Endothelial cell of umbilical vein (primary cell): Measurements from ENCODE around the gene SLC39A12. TPM values are rescaled to one million over a fixed set of nuclear protein-coding genes. Genes with fewer than 3 reads are reported as not detected.

ENCODE experiments used
- BruUV-seq: library from RNA; stranded (reverse); fragments of 400-500 nt; replicated peaks from 2 replicates; lab custom pipeline; 2021; lab: Mats Ljungman, UMichigan
- CTCF ChIA-PET: fragments of 300-600, 350-600 bp; sonication (Branson Sonifier 250); formaldehyde crosslinking; loops from one replicate; lab custom pipeline; 2021; ENCODE audit warnings: antibody characterized with exemption, inconsistent platforms; lab: Charles Lee
- POLR2A ChIA-PET: fragments of 300-600, 350-600 bp; sonication (Branson Sonifier 250); formaldehyde crosslinking; loops from one replicate; lab custom pipeline; 2021; ENCODE audit warnings: antibody characterized with exemption, inconsistent platforms; lab: Charles Lee
- DNase-seq: peaks from one replicate; pipeline ENCODE4 v3.0.0-alpha.2; 2011; ENCODE audit warnings: low read depth, low spot score
- FAIRE-seq: peaks from 2 replicates; lab custom pipeline; 2011; peaks lifted over from hg19 to GRCh38; lab: Jason Lieb, UNC
- H2AFZ ChIP-seq: 2 replicates; pipeline ENCODE4 v1.6.0; 2012; ENCODE audit warnings: low read depth, low read length, control low read depth, inconsistent platforms
- H3K27ac ChIP-seq: 2 replicates; pipeline ENCODE4 v1.5.1; 2011; ENCODE audit warnings: low read depth, mild to moderate bottlenecking, control low read depth, low read length, moderate library complexity; ENCODE audit not compliant: insufficient read depth
- H3K27me3 ChIP-seq, 2 experiments: 2 replicates each; pipeline versions ENCODE4 v1.6.0 to v1.6.1; 2011; ENCODE audit warnings: low read length in 2 of 2, mixed read lengths in 1 of 2; ENCODE audit not compliant: control insufficient read depth in 2 of 2, insufficient read depth in 2 of 2
- H3K36me3 ChIP-seq, 2 experiments: 2 replicates in 1 of 2; 3 replicates in 1 of 2; pipeline ENCODE4 v1.5.1; 2011; ENCODE audit warnings: low read length in 2 of 2, mild to moderate bottlenecking in 1 of 2, moderate library complexity in 1 of 2; ENCODE audit not compliant: control insufficient read depth in 2 of 2, insufficient read depth in 2 of 2; ENCODE audit errors: extremely low read depth in 1 of 2
- H3K4me1 ChIP-seq: 3 replicates; pipeline ENCODE4 v1.5.1; 2011; ENCODE audit warnings: mild to moderate bottlenecking, low read length; ENCODE audit not compliant: control insufficient read depth, insufficient read depth; ENCODE audit errors: extremely low read depth
- H3K4me2 ChIP-seq: 2 replicates; pipeline ENCODE4 v1.6.1; 2011; ENCODE audit warnings: low read length, control low read depth, mixed read lengths; ENCODE audit not compliant: insufficient read depth
- H3K4me3 ChIP-seq, 3 experiments: fragments of 200-600 bp in 1 of 3; sonication (generic), shearing (Covaris generic) in 1 of 3; replicated peaks in 1 of 3; 2 replicates each; pipeline ENCODE4 v1.5.1; 2011 to 2016; ENCODE audit warnings: control low read depth in 3 of 3, low read length in 3 of 3, mild to moderate bottlenecking in 2 of 3, inconsistent platforms in 1 of 3, low read depth in 1 of 3, moderate library complexity in 1 of 3; ENCODE audit not compliant: insufficient read depth in 1 of 3
- H3K79me2 ChIP-seq: 2 replicates; pipeline ENCODE4 v1.6.0; 2012; ENCODE audit warnings: low read length, inconsistent platforms; ENCODE audit not compliant: control insufficient read depth, insufficient read depth
- H3K9ac ChIP-seq: replicated peaks from 2 replicates; pipeline ENCODE3; 2011; ENCODE audit warnings: low read length, control low read depth; ENCODE audit not compliant: insufficient read depth; ENCODE audit errors: extremely low read depth
- H3K9me1 ChIP-seq: replicated peaks from 3 replicates; pipeline ENCODE4 v1.6.0; 2011; ENCODE audit warnings: mild to moderate bottlenecking, low read length; ENCODE audit not compliant: control insufficient read depth, insufficient read depth; ENCODE audit errors: extremely low read depth
- H3K9me3 ChIP-seq: replicated peaks from 2 replicates; pipeline ENCODE4 v1.5.1; 2012; ENCODE audit warnings: low read length, inconsistent platforms; ENCODE audit not compliant: control insufficient read depth, insufficient read depth
- H4K20me1 ChIP-seq: replicated peaks from 2 replicates; pipeline ENCODE3; 2011; ENCODE audit warnings: mild to moderate bottlenecking, low read length; ENCODE audit not compliant: control insufficient read depth, insufficient read depth; ENCODE audit errors: extremely low read depth
- CTCF ChIP-seq, 2 donors: IDR thresholded peaks; 1 replicate in 1 of 2; 2 replicates in 1 of 2; pipeline ENCODE4 v1.5.1; 2011; ENCODE audit warnings: low read length in 2 of 2, mild to moderate bottlenecking in 2 of 2, moderate library complexity in 2 of 2, control low read depth in 1 of 2, inconsistent platforms in 1 of 2, low read depth in 1 of 2; ENCODE audit not compliant: insufficient read depth in 1 of 2; ENCODE audit errors: extremely low read depth in 1 of 2
- EZH2 ChIP-seq: IDR thresholded peaks from 2 replicates; pipeline ENCODE4 v1.6.1; 2012; ENCODE audit warnings: borderline replicate concordance, low read depth, mild to moderate bottlenecking, moderate library complexity, low read length, inconsistent platforms; ENCODE audit not compliant: severe bottlenecking
- FOS ChIP-seq: IDR thresholded peaks from 2 replicates; pipeline ENCODE4 v1.6.1; 2011; ENCODE audit warnings: mild to moderate bottlenecking, low read length, moderate library complexity, borderline replicate concordance; ENCODE audit not compliant: insufficient read depth
- GATA2 ChIP-seq: IDR thresholded peaks from 2 replicates; pipeline ENCODE4 v1.7.0; 2011; ENCODE audit warnings: low read depth, mild to moderate bottlenecking, moderate library complexity, mixed read lengths, low read length; ENCODE audit not compliant: insufficient read length, insufficient read depth
- JUN ChIP-seq: IDR thresholded peaks from 2 replicates; pipeline ENCODE4 v1.6.1; 2011; ENCODE audit warnings: borderline replicate concordance, low read depth; ENCODE audit not compliant: insufficient read length, insufficient read depth
- MAX ChIP-seq: IDR thresholded peaks from 2 replicates; pipeline ENCODE4 v1.6.1; 2011; ENCODE audit not compliant: insufficient read depth, insufficient read length
- MYC ChIP-seq: IDR thresholded peaks from one replicate; pipeline ENCODE4 v1.6.1; 2011; ENCODE audit warnings: mild to moderate bottlenecking, low read depth, low read length
- POLR2A ChIP-seq: IDR thresholded peaks from 2 replicates; pipeline ENCODE4 v1.6.1; 2012; ENCODE audit warnings: low read depth, mild to moderate bottlenecking, control low read depth, low read length
- POLR2AphosphoS5 ChIP-seq: IDR thresholded peaks from 2 replicates; pipeline ENCODE4 v1.6.1; 2012; ENCODE audit warnings: low read depth, mild to moderate bottlenecking, control low read depth, low read length, moderate library complexity; ENCODE audit not compliant: insufficient read depth
- dilution Hi-C: fragments of 300-500 bp; cut with MboI; formaldehyde crosslinking; loops from one replicate; pipeline ENCODE4 v1.15.0; 2019; ENCODE audit warnings: low sequenced_read_pairs; ENCODE audit not compliant: extremely low pct_ligation_motif_present
- intact Hi-C: fragments of 100-400 bp; cut with micrococcal nuclease; formaldehyde crosslinking; loops from one replicate; pipeline ENCODE4 v1.10.0; 2022
- polyA plus RNA-seq, 4 experiments: library from polyadenylated mRNA; depleted of rRNA in 3 of 4; stranded (reverse) in 3 of 4; unstranded in 1 of 4; fragments of >200 nt; gene quantifications; 2 replicates each; pipeline versions ENCODE4 v1.2.1 to v1.2.3, GENCODE V29; 2011 to 2012; ENCODE audit warnings: missing spikeins in 1 of 4
- total RNA-seq: library from RNA; stranded (reverse); gene quantifications from 2 replicates; pipeline ENCODE4 v1.2.3, GENCODE V29; 2021

The SLC39A12 gene
- total and polyA plus RNA-seq, 2 donors (not counting 3 experiments of a cell fraction or from before 2014, with no cell fraction given): not detected

- POLR2A ChIA-PET: no interaction called here
- intact Hi-C loops: no loop called here
Measured at GRCh38 chr10:18082381-18082780, 130.7 kb downstream of the SLC39A12 start.

More at GRCh38 chr10:18082381-18082780, 130.7 kb downstream of the SLC39A12 start:
- TF ChIP-seq EZH2: no peak
- TF ChIP-seq CTCF (IDR thresholded peaks at IDR 0.05; ENCODE audit: extremely low read depth in 1 of 2, insufficient read depth in 1 of 2, low read depth in 1 of 2, low read length in 2 of 2): no peak
- no peak for TF ChIP-seq POLR2AphosphoS5
- no peak for TF ChIP-seq FOS
- no peak for TF ChIP-seq MAX
- TF ChIP-seq JUN: no peak
- no peak for TF ChIP-seq GATA2
- no peak for TF ChIP-seq POLR2A
- no peak for TF ChIP-seq MYC
- no peaks in the 10 kb centered on the region for H3K79me2 ChIP-seq
- FAIRE-seq (no peak), DNase-seq (no peak)
- H3K4me1 ChIP-seq: no peaks in the 10 kb centered on the region
- H3K4me2 ChIP-seq: no peak overlapping the region
- no peaks in the 10 kb centered on the region for H3K9me1 ChIP-seq
- H3K36me3 ChIP-seq: no peaks in the 10 kb centered on the region
- no peak overlapping the region for H2AFZ ChIP-seq
- H3K9me3 ChIP-seq: no peaks in the 10 kb centered on the region
- CTCF ChIA-PET: no interaction called here
- dilution Hi-C loops: no loop called here
- BruUV-seq: no TSS peak
- no peak overlapping the region for H3K27ac ChIP-seq
- no peaks in the 10 kb centered on the region for H4K20me1 ChIP-seq
- no peak overlapping the region for H3K9ac ChIP-seq
- no peak overlapping the region for H3K4me3 ChIP-seq
- H3K27me3 ChIP-seq: no peaks in the 10 kb centered on the region
